HG03521 (cell line): Measurements from ENCODE around the gene PRRG1.
"Not testable (repeated sequence)": the region's sequence is repeated elsewhere in the genome, so short reads cannot be mapped to it uniquely, and the experiment has no call there.

Experiments used
- ATAC-seq: cut with Tn5 transposase; IDR thresholded peaks from one replicate; pipeline ENCODE4 v1.9.1; 2021; ENCODE audit warnings: mild to moderate bottlenecking, moderate library complexity; ENCODE audit not compliant: unreplicated experiment

The PRRG1 gene

DNA sequence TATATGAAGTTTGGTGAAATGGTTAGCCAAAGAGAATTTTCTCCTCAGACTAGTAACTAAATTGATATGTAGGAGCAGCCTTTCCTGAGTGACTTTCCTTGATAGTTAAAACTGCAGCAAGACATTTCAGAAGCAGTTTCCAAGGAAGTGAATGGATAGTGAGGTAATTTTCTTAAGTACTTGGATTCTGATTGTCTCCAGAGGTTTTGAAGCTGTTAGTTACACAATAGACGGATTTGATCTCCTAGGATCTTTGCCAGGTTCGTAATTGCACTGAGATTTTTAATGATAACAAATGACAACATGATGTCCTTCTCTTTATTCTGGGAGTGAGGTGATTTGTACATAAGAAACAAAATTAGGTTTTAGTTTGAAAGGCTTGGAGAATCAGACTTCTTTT, 29.2 kb downstream of the PRRG1 start:
- no peak for ATAC-seq

GRCh38 chrX:37378830-37379229, 29.7 kb downstream of the PRRG1 start:
- no peak for ATAC-seq

DNA sequence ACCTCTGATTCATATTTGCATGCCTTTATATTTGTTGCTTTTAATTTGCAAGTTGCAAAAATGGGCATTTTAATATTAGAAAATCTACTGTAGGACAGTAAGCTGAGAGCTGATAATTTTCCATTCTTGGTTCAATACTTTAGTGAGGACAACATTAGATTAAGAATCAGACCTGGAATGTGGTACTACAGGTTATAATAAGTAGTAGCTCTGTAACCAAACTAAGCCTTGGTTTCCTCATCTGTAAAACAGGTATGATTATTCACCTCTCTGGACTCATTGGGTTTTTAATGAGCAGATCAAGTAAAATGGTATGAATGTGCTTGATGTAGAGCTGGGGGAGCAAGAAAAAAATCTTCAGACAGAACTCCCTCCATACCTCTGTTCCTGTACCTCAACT, 31.1 kb downstream of the PRRG1 start:
- ATAC-seq, result no peak

DNA sequence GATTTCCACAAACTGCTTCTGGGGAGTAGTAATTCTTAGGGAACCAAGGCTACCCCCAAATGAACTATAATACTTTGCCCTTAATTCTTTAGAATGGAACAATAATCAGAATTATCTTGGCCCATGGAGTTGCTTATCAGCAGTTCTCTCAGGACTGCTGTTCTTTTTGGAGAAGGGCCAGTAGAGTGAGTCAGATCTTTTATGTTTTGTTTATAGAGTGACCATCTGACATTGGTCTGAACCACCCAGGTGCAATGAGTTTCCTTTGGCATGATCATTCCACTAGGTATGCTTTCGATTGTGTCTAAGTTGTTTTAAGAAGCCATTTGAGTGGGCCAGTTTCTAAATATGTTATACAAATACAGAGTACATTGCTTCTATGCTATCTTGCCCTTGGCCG, 31.8 kb downstream of the PRRG1 start:
- ATAC-seq, result no peak

GRCh38 chrX:37383313-37383712, 34.1 kb downstream of the PRRG1 start:
- no peak for ATAC-seq

- no peak for ATAC-seq
These were observed 39.2 kb downstream of the PRRG1 start for GRCh38 chrX:37388413-37388812.

GRCh38 chrX:37405956-37406355, 56.8 kb downstream of the PRRG1 start:
- no peak for ATAC-seq

GRCh38 chrX:37407736-37408135, 58.6 kb downstream of the PRRG1 start:
- ATAC-seq, result no peak

GRCh38 chrX:37409278-37409677, 60.1 kb downstream of the PRRG1 start:
- no peak for ATAC-seq

DNA sequence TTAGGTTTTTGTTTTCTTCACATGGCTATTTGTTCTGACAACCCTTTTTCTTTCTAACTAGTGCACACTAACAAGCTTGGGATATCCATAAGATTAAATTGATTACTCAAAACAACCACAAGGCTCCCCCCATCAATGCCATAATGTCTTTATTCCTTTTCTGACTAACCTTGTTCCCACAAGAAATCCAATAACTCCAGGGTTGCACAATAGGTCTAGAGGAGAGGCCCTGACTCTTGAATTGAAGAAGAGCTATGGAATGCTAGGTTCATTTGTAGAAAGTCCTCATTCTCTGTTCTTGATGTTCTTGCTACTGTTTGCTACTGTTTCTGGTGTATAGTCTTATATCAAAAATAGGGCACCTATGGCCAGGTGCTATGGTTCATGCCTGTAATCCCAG, 71.0 kb downstream of the PRRG1 start:
- no peak for ATAC-seq

DNA sequence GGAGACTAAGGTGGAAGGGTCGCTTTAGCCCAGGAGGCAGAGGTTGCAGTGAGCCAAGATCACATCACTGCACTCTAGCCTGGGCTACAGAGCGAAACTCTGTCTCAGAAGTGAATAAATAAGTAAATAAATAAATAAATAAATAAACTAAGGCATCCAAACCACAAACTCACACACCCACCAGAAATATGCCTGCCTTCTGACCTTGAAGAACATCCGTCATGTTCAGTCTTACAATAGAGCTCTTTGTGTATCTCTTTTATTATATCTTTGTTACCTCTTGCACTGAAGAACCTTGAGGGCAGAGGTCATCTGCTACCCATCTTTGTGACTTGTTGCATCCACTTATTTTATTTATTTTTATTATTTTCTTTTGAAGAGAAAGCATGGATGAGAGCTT, 71.6 kb downstream of the PRRG1 start:
- ATAC-seq, result no peak

DNA sequence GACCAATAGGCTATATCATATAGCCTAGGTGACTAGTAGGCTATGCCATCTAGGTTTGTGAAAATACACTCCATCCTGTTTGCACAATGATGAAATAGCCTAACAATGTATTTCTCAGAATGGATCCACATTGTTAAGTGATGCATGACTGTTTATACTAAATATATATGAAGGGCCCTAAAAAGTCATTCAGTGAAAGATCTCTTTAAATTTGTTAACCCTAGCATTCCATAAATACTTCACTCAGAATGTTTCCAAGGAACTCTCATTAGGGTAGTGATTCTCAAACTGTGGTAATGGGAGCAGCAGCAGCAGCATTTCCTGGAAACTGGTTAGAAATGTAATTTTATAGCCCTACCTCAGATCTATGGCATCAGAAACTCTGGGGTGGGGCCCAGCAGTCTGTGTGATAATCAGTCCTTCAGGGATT, 74.9 kb downstream of the PRRG1 start:
- no peak for ATAC-seq

DNA sequence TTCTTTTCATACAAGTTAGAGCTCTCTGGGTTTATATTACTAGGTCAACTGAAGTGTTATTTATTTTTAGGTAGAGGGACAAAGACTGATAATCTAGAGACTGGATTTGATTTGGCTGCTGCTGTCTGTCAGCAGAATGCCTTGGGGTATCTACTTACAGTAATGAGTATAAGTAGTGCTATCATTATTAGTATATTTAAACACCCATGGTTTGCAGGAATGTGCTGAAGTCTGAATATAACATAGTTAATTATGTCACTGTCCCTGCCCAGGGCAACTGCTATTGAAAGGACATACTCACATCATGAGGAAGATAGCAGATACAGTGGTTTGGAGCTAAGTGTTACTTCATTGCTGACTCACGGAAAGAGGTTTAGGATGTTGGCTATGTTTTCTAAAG, 76.2 kb downstream of the PRRG1 start:
- ATAC-seq, result no peak

- not testable (repeated sequence) for ATAC-seq
These were observed 79.8 kb downstream of the PRRG1 start for GRCh38 chrX:37428962-37429361.

- ATAC-seq, result no peak
These were observed 85.2 kb downstream of the PRRG1 start for GRCh38 chrX:37434362-37434761.

GRCh38 chrX:37437160-37437559, 88.0 kb downstream of the PRRG1 start:
- no peak for ATAC-seq

DNA sequence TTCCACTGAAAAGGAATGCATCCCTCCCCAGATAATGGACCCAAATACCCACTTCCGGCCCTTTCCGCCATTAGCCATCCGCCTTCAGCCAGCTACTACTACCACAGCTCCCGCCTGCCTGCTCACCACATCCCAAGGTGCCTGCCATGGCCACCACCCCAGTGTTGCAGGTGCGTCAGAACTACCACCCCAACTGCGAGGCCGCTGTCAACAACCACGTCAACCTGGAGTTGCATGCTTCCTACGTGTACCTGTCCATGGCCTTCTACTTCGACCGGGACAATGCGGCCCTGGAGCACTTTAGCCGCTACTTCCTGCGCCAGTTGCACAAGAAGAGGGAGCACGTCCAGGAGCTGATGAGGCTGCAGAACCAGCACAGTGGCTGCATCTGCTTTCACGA, 92.2 kb downstream of the PRRG1 start:
- ATAC-seq, result no peak

GRCh38 chrX:37445182-37445581, 96.0 kb downstream of the PRRG1 start:
- no peak for ATAC-seq

DNA sequence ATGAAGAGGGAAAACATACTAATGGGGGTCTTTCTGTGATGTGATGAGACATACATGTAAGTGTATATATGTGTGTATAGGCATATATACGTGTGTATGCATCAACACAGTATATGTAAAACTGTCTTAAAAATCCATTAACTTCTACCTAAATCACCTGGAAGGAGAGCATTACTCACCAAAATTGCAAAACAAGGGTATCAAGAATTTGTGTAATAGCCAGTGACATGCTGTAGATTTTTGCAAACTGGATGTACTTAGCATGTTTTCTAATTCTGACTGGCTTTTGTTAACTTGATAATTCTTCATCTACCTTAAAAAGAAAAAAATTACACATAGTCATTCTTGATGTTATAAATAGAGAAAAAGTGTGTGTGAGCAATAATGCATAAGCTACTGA, 104.7 kb downstream of the PRRG1 start:
- no peak for ATAC-seq

GRCh38 chrX:37454537-37455285, 105.5 kb downstream of the PRRG1 start:
- ATAC-seq, result no peak

GRCh38 chrX:37455381-37455780, 106.2 kb downstream of the PRRG1 start:
- ATAC-seq, result no peak

GRCh38 chrX:37460285-37460684, 111.1 kb downstream of the PRRG1 start:
- ATAC-seq, result not testable (repeated sequence)

- ATAC-seq, result no peak
These were observed 113.2 kb downstream of the PRRG1 start for GRCh38 chrX:37462346-37462745.
